Small intestine (tissue), 7 donors: ENCODE measurements around the gene GBP3. TPM values are rescaled to one million over a fixed set of nuclear protein-coding genes. Genes with fewer than 3 reads are reported as not detected.
"Not testable (repeated sequence)": the region's sequence is repeated elsewhere in the genome, so short reads cannot be mapped to it uniquely, and the experiment has no call there.

Experiments used
- DNase-seq, 2 donors: peaks; one replicate each; pipeline versions ENCODE4 v3.0.0 to v3.0.0-alpha.2; 2013
- FAIRE-seq: peaks from 2 replicates; lab custom pipeline; 2012; peaks lifted over from hg19 to GRCh38; lab: Jason Lieb, UNC
- H3K27ac ChIP-seq, 3 donors: one replicate each; pipeline ENCODE4 v1.5.1; 2013; ENCODE audit warnings: low read length in 2 of 3, mild to moderate bottlenecking in 2 of 3, control low read depth in 1 of 3, inconsistent platforms in 1 of 3, low read depth in 1 of 3, moderate library complexity in 1 of 3
- H3K27me3 ChIP-seq, 3 donors: one replicate each; pipeline ENCODE4 v1.6.1; 2013; ENCODE audit warnings: low read length in 3 of 3, inconsistent platforms in 1 of 3; ENCODE audit not compliant: control insufficient read depth in 3 of 3, insufficient read depth in 3 of 3
- H3K36me3 ChIP-seq, 3 donors: one replicate each; pipeline ENCODE4 v1.6.1; 2013; ENCODE audit warnings: low read length in 3 of 3, inconsistent platforms in 1 of 3, low read depth in 1 of 3, mild to moderate bottlenecking in 1 of 3, moderate library complexity in 1 of 3; ENCODE audit not compliant: control insufficient read depth in 3 of 3, insufficient read depth in 2 of 3
- H3K4me1 ChIP-seq, 3 donors: one replicate each; pipeline ENCODE4 v1.6.1; 2013; ENCODE audit warnings: low read length in 2 of 3, inconsistent platforms in 1 of 3, low read depth in 1 of 3, mild to moderate bottlenecking in 1 of 3, moderate library complexity in 1 of 3; ENCODE audit not compliant: control insufficient read depth in 3 of 3, insufficient read depth in 2 of 3
- H3K4me3 ChIP-seq, 3 donors: one replicate each; pipeline ENCODE4 v1.5.1; 2013; ENCODE audit warnings: low read length in 3 of 3, control low read depth in 1 of 3, inconsistent platforms in 1 of 3, low read depth in 1 of 3, mild to moderate bottlenecking in 1 of 3, moderate library complexity in 1 of 3
- H3K9me3 ChIP-seq, 2 donors: one replicate each; pipeline ENCODE4 v1.6.1; 2013; ENCODE audit warnings: low read depth in 1 of 2, low read length in 1 of 2; ENCODE audit not compliant: control insufficient read depth in 2 of 2, insufficient read depth in 1 of 2
- WGBS, 3 donors: extraction: QIAGEN DNeasy Blood & Tissue Kit; methylation state at CpG; one replicate each; pipeline ENCODE4 v1.1.7; 2013; 5-methylcytosine and 5-hydroxymethylcytosine counted together
- polyA plus RNA-seq, 4 donors: library from polyadenylated mRNA; stranded (reverse) in 3 of 4; unstranded in 1 of 4; fragments of 200-250 nt in 3 of 4; fragments of 120-200 nt in 1 of 4; gene quantifications; one replicate each; pipeline versions ENCODE4 v1.2.1 to v1.2.3, GENCODE V29; 2013
- donor health status: healthy with polysubstance abuse.
- donor health status: control.
- donor health status: control.
- donor health status: Bipolar disorder and iron deficiency.
- donor health status: healthy.

GBP3 gene
- polyA plus RNA-seq, 4 donors: 13.8 to 119 (median 46.5) TPM

DNA sequence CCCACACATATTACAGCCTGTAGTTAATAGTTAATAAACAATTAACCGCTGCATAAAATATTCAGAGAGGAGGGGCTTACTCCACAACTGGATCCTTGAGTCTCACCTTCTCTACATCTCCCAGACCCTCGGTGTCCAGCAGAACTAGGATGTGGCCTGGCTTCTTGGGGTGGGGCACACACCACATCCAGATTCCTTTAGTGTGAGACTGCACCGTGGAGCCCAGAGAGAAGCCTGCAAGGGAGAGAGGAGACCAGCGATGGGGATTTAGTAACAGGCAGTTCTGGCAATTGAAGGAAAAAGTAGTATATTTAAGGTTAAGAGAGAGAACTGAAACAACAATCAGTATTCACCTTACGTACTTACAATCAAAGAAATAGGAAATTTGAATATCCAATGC, 37.4 kb upstream of the GBP3 start:
- Histone ChIP-seq H3K4me3 (no peak overlapping the region), H3K9me3 (no peaks in the 10 kb centered on the region), H3K4me1 (peaks cover 0 to 5% (median 0%) of the 10 kb centered on the region in 3 donors), H3K27ac (no peak overlapping the region), H3K27me3 (no peaks in the 10 kb centered on the region), H3K36me3 (peaks cover 2 to 13% (median 5%) of the 10 kb centered on the region in 3 donors)
- FAIRE-seq: no peak
- no peak for DNase-seq
- 78 to 86% (median 79%) methylated on average over 5 of the region's 5 CpGs for WGBS, 3 donors

- Histone ChIP-seq H3K9me3 (no peaks in the 10 kb centered on the region), H3K27ac (peak overlapping the region in 1 of 3 donors; percentile 43), H3K4me1 (peaks cover 0 to 21% (median 0%) of the 10 kb centered on the region in 3 donors), H3K4me3 (no peak overlapping the region), H3K36me3 (peaks cover 4 to 17% (median 14%) of the 10 kb centered on the region in 3 donors), H3K27me3 (no peaks in the 10 kb centered on the region)
- FAIRE-seq (no peak), DNase-seq (peak in 1 of 2 donors; percentile 42)
- WGBS, 3 donors: 35 to 71% (median 59%) methylated on average over 1 of the region's 1 CpG
Measured at GRCh38 chr1:89051955-89052312, 29.3 kb upstream of the GBP3 start.

- DNase-seq (peak in 1 of 2 donors; percentile 63), FAIRE-seq (no peak)
- Histone ChIP-seq H3K4me1 (peaks cover 0 to 21% (median 0%) of the 10 kb centered on the region in 3 donors), H3K9me3 (no peaks in the 10 kb centered on the region), H3K27me3 (no peaks in the 10 kb centered on the region), H3K27ac (peak overlapping the region in 1 of 3 donors; percentile 43), H3K36me3 (peaks cover 4 to 17% (median 11%) of the 10 kb centered on the region in 3 donors), H3K4me3 (no peak overlapping the region)
- WGBS, 3 donors: 72 to 89% (median 80%) methylated on average over 9 of the region's 9 CpGs
Measured at GRCh38 chr1:89051300-89051954, 28.8 kb upstream of the GBP3 start.

GRCh38 chr1:89050649-89051033, 28.0 kb upstream of the GBP3 start:
- Histone ChIP-seq H3K27ac (peak overlapping the region in 1 of 3 donors; percentile 28), H3K27me3 (no peaks in the 10 kb centered on the region), H3K4me1 (peaks cover 0 to 25% (median 0%) of the 10 kb centered on the region in 3 donors), H3K36me3 (peaks cover 4 to 15% (median 11%) of the 10 kb centered on the region in 3 donors), H3K9me3 (no peaks in the 10 kb centered on the region), H3K4me3 (no peak overlapping the region)
- DNase-seq: no peak
- no peak for FAIRE-seq
- 97 to 99% (median 97%) methylated on average over 11 of the region's 11 CpGs for WGBS, 3 donors

- peak in 1 of 2 donors; percentile 61 for DNase-seq
- peaks cover 4 to 12% (median 11%) of the 10 kb centered on the region in 3 donors for H3K36me3 ChIP-seq
Measured at GRCh38 chr1:89049901-89050648, 27.4 kb upstream of the GBP3 start.

DNA sequence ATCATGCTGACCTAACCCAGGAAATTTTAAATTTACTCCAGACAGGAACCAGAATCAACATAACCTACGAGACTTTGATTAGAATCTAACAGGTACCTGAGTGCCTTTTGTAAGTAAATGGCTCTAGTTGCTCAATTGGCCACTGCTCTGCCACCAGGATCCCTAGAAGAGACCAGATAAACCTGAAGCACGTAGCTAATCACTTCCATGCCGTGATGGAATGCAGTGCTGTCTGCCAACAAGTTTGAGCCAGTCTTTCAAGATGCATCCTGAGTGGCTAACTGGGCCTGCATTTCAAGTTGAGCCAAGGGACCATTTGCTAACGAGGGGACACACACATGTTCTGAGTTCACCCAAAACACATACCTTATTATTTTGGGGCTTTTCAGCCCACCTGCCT, 26.5 kb upstream of the GBP3 start:
- not testable (repeated sequence) for H3K27ac ChIP-seq, H3K9me3 ChIP-seq, DNase-seq, H3K27me3 ChIP-seq, H3K36me3 ChIP-seq, H3K4me3 ChIP-seq
- H3K4me1 ChIP-seq: peaks cover 0 to 31% (median 0%) of the 10 kb centered on the region in 3 donors
- 86 to 90% (median 86%) methylated on average over 2 of the region's 4 CpGs for WGBS, 3 donors
- FAIRE-seq: peak; percentile 33

More at GRCh38 chr1:89049901-89050648, 27.4 kb upstream of the GBP3 start:
- 72 to 86% (median 72%) methylated on average over 9 of the region's 9 CpGs for WGBS, 3 donors
- FAIRE-seq, H3K27me3 ChIP-seq, H3K4me3 ChIP-seq, H3K9me3 ChIP-seq: not testable (repeated sequence)
- Histone ChIP-seq H3K27ac (peak overlapping the region in 1 of 3 donors; percentile 28), H3K4me1 (peaks cover 0 to 28% (median 0%) of the 10 kb centered on the region in 3 donors)

- Histone ChIP-seq H3K36me3 (peaks cover 0 to 7% (median 5%) of the 10 kb centered on the region in 3 donors), H3K27me3 (no peaks in the 10 kb centered on the region), H3K27ac (no peak overlapping the region), H3K4me3 (no peak overlapping the region), H3K9me3 (peaks cover 0 to 14% of the 10 kb centered on the region in 2 donors), H3K4me1 (peaks cover 0 to 37% (median 0%) of the 10 kb centered on the region in 3 donors)
- WGBS, 3 donors: 67 to 70% (median 67%) methylated on average over 3 of the region's 3 CpGs
- DNase-seq (no peak), FAIRE-seq (no peak)
Measured at GRCh38 chr1:89047734-89048133, 25.1 kb upstream of the GBP3 start.

DNA sequence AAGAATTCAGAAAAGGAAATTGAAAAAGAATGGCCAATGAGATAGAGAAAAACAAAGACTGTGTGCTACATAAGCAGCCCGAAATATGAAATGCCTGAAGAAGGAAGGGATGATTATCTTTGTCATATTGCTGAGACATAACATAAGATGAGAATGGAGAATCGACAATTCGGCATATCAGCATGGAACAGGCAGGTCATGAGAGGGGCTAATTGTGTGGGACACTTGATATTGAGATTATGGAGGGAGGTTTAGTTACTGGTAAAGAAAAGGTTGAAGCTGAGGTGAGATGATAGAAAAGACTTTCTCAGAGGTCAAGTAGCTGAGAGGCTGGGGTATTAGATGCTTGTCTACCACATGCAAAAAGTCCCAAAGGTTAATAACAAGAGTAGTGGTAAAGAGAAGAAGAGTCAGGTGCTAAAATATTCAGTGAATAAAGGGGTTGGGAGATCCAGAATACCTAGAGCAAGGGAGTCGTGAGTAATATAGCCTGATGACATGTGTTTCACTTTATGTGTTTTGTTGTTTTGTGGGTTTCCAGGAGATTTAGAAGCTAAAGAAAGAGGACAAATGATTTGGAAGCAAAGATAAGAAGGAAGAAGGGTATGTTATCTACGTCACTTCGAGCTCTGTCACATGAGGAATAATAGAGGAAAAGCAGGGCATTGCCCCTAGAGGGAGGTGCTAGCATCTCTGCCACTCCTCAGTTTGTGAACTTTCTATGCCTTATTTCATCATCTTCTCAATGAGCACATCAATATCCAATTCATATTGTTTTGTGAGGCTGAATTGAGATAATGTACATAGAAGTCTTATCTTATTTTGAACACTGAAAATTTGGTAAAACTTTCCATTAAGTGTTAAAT, 23.9 kb upstream of the GBP3 start:
- H3K36me3 ChIP-seq, FAIRE-seq, H3K27me3 ChIP-seq, H3K4me3 ChIP-seq: not testable (repeated sequence)
- 61 to 72% (median 70%) methylated on average over 6 of the region's 6 CpGs for WGBS, 3 donors
- peak in 1 of 2 donors; percentile 71 for DNase-seq
- H3K27ac ChIP-seq: peak overlapping the region in 2 of 3 donors; percentile 11 to 26
- peaks cover 0 to 19% of the 10 kb centered on the region in 2 donors for H3K9me3 ChIP-seq
- peaks cover 0 to 34% (median 0%) of the 10 kb centered on the region in 3 donors for H3K4me1 ChIP-seq
